ENCODE measurements around the gene UMOD. TPM values are rescaled to one million over a fixed set of nuclear protein-coding genes. Genes with fewer than 3 reads are reported as not detected.

UMOD gene
- total and polyA plus RNA-seq, 4 donors: not detected

DNA sequence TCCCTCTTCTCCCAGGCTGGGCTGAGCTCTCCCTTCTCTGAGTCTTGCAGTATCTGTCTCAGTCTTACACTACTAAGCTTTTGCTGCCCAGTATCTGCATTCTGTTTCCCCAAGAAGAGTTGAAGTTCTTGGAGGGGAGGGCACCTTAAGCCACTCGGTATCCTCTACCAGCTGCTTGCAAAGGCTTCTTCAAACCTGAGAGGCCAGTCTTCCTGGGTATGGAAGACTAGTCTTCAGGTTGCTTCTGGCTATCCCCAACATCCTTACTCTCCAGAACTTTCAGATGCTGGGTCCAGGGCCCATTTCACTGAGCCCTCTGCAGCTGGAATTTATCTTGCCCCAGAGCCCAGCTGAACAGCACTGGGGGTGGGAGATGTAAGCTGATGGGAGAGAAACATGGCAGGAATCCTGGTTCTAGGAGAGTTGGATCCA, 45.3 kb downstream of the UMOD start:
- no peaks in the 10 kb centered on the region for H3K4me1 ChIP-seq (ENCODE audit: control insufficient read depth in 1 of 2, insufficient read depth in 2 of 2, low read length in 2 of 2)
- DNase-seq (no peak), ATAC-seq (ENCODE audit: low FRiP score) (no peak)
- no peaks in the 10 kb centered on the region for H3K27me3 ChIP-seq (ENCODE audit: control insufficient read depth in 1 of 2, insufficient read depth in 2 of 2, low read length in 1 of 2)
- intact Hi-C loops (cut with DNase I): no loop called here
- no peaks in the 10 kb centered on the region for H3K36me3 ChIP-seq (ENCODE audit: control insufficient read depth in 1 of 2, insufficient read depth in 2 of 2, low read length in 1 of 2)
- H3K27ac ChIP-seq (ENCODE audit: low read depth in 1 of 2, low read length in 2 of 2): no peak overlapping the region
- 59 to 88% methylated on average over 1 of the region's 1 CpG for WGBS, 2 donors
- H3K9me3 ChIP-seq (ENCODE audit: control insufficient read depth, low read length): peaks cover 2% of the 10 kb centered on the region
- no peak overlapping the region for H3K4me3 ChIP-seq (ENCODE audit: low read length in 2 of 2)

DNA sequence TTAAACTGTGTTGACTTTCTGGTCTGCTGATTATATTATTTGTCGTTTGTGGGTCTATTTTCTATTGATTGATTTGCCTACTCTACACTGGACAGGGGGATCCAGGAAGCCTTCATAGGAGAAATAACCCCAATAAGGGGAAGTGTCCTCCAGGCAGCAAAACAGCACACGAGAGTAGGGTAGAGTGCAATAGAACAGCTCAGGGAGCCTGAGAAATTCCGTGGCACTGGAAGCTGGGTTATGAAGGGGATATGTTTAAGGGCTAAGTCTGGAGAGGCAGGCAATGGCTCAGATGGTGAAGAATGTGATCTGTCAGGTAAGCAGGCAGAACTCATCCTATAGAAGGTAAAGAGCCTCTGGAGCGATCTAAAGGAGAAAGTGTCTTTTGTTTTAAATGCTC, 46.1 kb downstream of the UMOD start:
- H3K9me3 ChIP-seq (ENCODE audit: control insufficient read depth, low read length): no peaks in the 10 kb centered on the region
- no peaks in the 10 kb centered on the region for H3K27me3 ChIP-seq (ENCODE audit: control insufficient read depth in 1 of 2, insufficient read depth in 2 of 2, low read length in 1 of 2)
- WGBS, 2 donors: 60 to 63% methylated on average over 4 of the region's 4 CpGs
- no peak overlapping the region for H3K27ac ChIP-seq (ENCODE audit: low read depth in 1 of 2, low read length in 2 of 2)
- intact Hi-C loops (cut with DNase I): no loop called here
- H3K4me1 ChIP-seq (ENCODE audit: control insufficient read depth in 1 of 2, insufficient read depth in 2 of 2, low read length in 2 of 2): no peaks in the 10 kb centered on the region
- ATAC-seq (ENCODE audit: low FRiP score) (no peak), DNase-seq (no peak)
- H3K36me3 ChIP-seq (ENCODE audit: control insufficient read depth in 1 of 2, insufficient read depth in 2 of 2, low read length in 1 of 2): no peaks in the 10 kb centered on the region
- H3K4me3 ChIP-seq (ENCODE audit: low read length in 2 of 2): no peak overlapping the region

DNA sequence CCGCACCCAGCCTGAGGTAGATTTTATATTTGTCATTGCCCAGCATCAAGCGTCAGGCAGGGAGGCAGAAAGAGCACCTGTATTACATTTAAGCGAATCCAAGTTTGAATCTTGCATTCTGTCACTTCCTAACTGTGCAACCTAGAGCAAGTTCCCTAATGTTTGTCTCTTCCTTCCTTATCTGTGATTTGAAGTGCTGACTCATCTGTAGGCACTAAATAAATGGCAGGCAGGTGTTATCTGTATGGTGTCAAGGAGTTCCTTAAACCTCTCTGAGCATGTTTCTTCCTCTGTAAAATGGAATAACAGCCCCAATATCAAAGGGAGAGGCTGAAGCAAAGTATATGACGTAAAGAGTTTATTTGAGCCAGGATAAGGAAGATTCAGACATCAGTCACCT, 49.5 kb downstream of the UMOD start:
- DNase-seq (no peak), ATAC-seq (ENCODE audit: low FRiP score) (no peak)
- H3K36me3 ChIP-seq (ENCODE audit: control insufficient read depth in 1 of 2, insufficient read depth in 2 of 2, low read length in 1 of 2): no peaks in the 10 kb centered on the region
- no peaks in the 10 kb centered on the region for H3K9me3 ChIP-seq (ENCODE audit: control insufficient read depth, low read length)
- H3K4me1 ChIP-seq (ENCODE audit: control insufficient read depth in 1 of 2, insufficient read depth in 2 of 2, low read length in 2 of 2): no peaks in the 10 kb centered on the region
- H3K4me3 ChIP-seq (ENCODE audit: low read length in 2 of 2): no peak overlapping the region
- H3K27ac ChIP-seq (ENCODE audit: low read depth in 1 of 2, low read length in 2 of 2): no peak overlapping the region
- 71 to 82% methylated on average over 4 of the region's 4 CpGs for WGBS, 2 donors
- intact Hi-C loops (cut with DNase I): no loop called here
- H3K27me3 ChIP-seq (ENCODE audit: control insufficient read depth in 1 of 2, insufficient read depth in 2 of 2, low read length in 1 of 2): no peaks in the 10 kb centered on the region

DNA sequence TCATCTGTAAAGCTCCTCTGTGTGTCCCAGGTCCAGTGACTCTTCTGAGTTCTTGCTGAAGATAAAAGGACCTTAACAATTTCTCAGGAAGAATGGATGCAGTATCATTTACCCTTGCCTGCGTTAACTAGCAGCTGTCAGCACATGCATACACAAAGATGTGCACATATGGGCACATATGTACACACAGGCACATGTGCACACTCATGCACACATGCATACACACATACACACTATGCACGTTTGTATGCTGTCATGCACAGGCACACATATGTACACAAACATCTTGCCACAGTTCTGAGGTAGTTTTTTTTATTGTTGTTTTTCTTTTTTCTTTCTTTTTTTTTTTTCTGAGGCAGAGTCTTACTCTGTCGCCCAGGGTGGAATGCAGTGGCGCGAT, 50.1 kb downstream of the UMOD start:
- WGBS, 2 donors: 65 to 68% methylated on average over 5 of the region's 5 CpGs
- DNase-seq: no peak
- intact Hi-C loops (cut with DNase I): no loop called here
- H3K4me1 ChIP-seq (ENCODE audit: control insufficient read depth in 1 of 2, insufficient read depth in 2 of 2, low read length in 2 of 2): no peaks in the 10 kb centered on the region
- H3K4me3 ChIP-seq (ENCODE audit: low read length in 2 of 2): no peak overlapping the region
- no peaks in the 10 kb centered on the region for H3K9me3 ChIP-seq (ENCODE audit: control insufficient read depth, low read length)
- ATAC-seq (ENCODE audit: low FRiP score): no peak
- no peaks in the 10 kb centered on the region for H3K36me3 ChIP-seq (ENCODE audit: control insufficient read depth in 1 of 2, insufficient read depth in 2 of 2, low read length in 1 of 2)
- no peak overlapping the region for H3K27ac ChIP-seq (ENCODE audit: low read depth in 1 of 2, low read length in 2 of 2)
- H3K27me3 ChIP-seq (ENCODE audit: control insufficient read depth in 1 of 2, insufficient read depth in 2 of 2, low read length in 1 of 2): no peaks in the 10 kb centered on the region

DNA sequence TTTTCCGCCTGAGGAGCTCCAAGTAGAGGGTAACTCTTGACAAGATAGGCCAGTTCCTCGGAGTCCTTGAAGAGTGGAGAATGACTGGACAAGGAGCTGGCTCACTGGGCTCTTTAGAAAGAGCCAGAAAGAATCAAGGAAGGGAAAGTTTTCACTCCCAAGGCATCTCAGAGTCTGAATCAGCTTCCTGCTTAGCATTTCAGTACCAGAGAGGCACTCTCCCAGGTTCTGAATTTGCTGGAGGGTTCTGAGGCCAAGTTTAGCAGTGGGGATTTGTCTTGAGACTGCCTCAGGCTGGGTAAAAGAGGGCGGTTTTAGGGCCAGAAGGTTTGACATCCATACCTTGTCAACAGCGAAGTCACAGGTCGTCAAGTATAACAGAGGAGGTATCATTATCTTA, 50.7 kb downstream of the UMOD start:
- DNase-seq (no peak), ATAC-seq (ENCODE audit: low FRiP score) (no peak)
- H3K27ac ChIP-seq (ENCODE audit: low read depth in 1 of 2, low read length in 2 of 2): no peak overlapping the region
- no peaks in the 10 kb centered on the region for H3K27me3 ChIP-seq (ENCODE audit: control insufficient read depth in 1 of 2, insufficient read depth in 2 of 2, low read length in 1 of 2)
- no peaks in the 10 kb centered on the region for H3K4me1 ChIP-seq (ENCODE audit: control insufficient read depth in 1 of 2, insufficient read depth in 2 of 2, low read length in 2 of 2)
- intact Hi-C loops (cut with DNase I): no loop called here
- H3K4me3 ChIP-seq (ENCODE audit: low read length in 2 of 2): no peak overlapping the region
- 61 to 64% methylated on average over 5 of the region's 5 CpGs for WGBS, 2 donors
- H3K9me3 ChIP-seq (ENCODE audit: control insufficient read depth, low read length): no peaks in the 10 kb centered on the region
- no peaks in the 10 kb centered on the region for H3K36me3 ChIP-seq (ENCODE audit: control insufficient read depth in 1 of 2, insufficient read depth in 2 of 2, low read length in 1 of 2)

DNA sequence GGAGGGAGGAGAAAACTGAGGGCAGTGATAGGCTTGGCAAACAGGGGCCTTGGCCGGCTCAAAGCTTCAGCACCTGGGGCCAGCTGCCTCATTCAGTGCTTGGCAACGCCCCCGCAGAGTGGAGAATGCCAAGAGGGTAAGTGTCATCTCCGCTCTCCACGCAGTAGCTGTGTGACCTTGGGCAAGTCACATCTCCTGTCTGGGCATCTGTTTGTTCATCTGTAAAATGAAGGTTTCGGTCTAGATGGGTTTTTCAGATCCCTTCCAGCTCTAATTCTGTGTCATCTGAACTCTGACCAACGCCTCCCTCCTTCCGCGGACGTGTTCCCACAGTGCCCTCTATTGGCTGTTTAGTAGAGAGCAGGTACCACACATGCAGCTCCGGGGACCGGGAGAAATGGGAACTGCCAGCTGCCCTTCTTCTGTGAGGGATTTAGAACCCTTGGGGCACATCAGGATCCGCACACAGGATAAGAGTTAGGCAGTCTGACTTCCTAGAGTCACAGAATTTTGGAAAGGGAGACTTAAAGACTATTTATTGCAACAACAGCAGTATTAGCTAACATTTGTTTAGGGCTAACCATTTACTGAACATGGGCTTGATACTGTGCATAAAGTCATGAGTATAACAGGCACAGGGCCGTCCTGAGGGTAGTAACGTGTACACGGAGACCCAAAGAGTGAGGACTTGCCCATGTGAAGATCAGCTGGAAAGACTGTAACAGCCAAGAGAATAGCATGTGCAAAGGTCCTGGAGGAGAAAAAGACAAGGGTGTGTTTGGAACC, 52.0 kb downstream of the UMOD start:
- Histone ChIP-seq H3K4me3 (ENCODE audit: low read length in 2 of 2) (no peak overlapping the region), H3K27ac (ENCODE audit: low read depth in 1 of 2, low read length in 2 of 2) (no peak overlapping the region), H3K9me3 (ENCODE audit: control insufficient read depth, low read length) (no peaks in the 10 kb centered on the region), H3K36me3 (ENCODE audit: control insufficient read depth in 1 of 2, insufficient read depth in 2 of 2, low read length in 1 of 2) (no peaks in the 10 kb centered on the region), H3K4me1 (ENCODE audit: control insufficient read depth in 1 of 2, insufficient read depth in 2 of 2, low read length in 2 of 2) (no peaks in the 10 kb centered on the region), H3K27me3 (ENCODE audit: control insufficient read depth in 1 of 2, insufficient read depth in 2 of 2, low read length in 1 of 2) (no peaks in the 10 kb centered on the region)
- intact Hi-C loops (cut with DNase I): no loop called here
- WGBS, 2 donors: 22 to 24% methylated on average over 16 of the region's 16 CpGs
- DNase-seq (no peak), ATAC-seq (ENCODE audit: low FRiP score) (no peak)

DNA sequence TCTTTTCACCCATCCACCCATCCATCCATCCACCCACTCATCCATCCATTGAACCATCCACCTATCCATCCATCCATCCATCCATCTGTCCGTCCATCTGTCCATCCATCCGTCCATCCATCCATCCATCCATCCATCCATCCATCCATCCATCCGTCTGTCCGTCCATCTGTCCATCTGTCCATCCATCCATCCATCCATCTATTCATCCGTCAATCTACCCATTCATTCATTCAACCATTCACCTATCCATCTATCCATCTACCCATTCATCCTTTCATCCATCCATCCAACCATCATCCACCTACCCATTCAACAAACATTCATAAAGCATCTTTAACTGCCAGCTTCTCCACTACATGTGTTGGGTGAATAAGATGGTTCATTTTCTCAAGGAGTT, 54.1 kb downstream of the UMOD start:
- DNase-seq (no peak), ATAC-seq (ENCODE audit: low FRiP score) (no peak)
- 59 to 69% methylated on average over 5 of the region's 5 CpGs for WGBS, 2 donors
- Histone ChIP-seq H3K4me3 (ENCODE audit: low read length in 2 of 2) (no peak overlapping the region), H3K27ac (ENCODE audit: low read depth in 1 of 2, low read length in 2 of 2) (no peak overlapping the region), H3K4me1 (ENCODE audit: control insufficient read depth in 1 of 2, insufficient read depth in 2 of 2, low read length in 2 of 2) (no peaks in the 10 kb centered on the region), H3K9me3 (ENCODE audit: control insufficient read depth, low read length) (no peaks in the 10 kb centered on the region), H3K27me3 (ENCODE audit: control insufficient read depth in 1 of 2, insufficient read depth in 2 of 2, low read length in 1 of 2) (no peaks in the 10 kb centered on the region), H3K36me3 (ENCODE audit: control insufficient read depth in 1 of 2, insufficient read depth in 2 of 2, low read length in 1 of 2) (no peaks in the 10 kb centered on the region)
- intact Hi-C loops (cut with DNase I): no loop called here

DNA sequence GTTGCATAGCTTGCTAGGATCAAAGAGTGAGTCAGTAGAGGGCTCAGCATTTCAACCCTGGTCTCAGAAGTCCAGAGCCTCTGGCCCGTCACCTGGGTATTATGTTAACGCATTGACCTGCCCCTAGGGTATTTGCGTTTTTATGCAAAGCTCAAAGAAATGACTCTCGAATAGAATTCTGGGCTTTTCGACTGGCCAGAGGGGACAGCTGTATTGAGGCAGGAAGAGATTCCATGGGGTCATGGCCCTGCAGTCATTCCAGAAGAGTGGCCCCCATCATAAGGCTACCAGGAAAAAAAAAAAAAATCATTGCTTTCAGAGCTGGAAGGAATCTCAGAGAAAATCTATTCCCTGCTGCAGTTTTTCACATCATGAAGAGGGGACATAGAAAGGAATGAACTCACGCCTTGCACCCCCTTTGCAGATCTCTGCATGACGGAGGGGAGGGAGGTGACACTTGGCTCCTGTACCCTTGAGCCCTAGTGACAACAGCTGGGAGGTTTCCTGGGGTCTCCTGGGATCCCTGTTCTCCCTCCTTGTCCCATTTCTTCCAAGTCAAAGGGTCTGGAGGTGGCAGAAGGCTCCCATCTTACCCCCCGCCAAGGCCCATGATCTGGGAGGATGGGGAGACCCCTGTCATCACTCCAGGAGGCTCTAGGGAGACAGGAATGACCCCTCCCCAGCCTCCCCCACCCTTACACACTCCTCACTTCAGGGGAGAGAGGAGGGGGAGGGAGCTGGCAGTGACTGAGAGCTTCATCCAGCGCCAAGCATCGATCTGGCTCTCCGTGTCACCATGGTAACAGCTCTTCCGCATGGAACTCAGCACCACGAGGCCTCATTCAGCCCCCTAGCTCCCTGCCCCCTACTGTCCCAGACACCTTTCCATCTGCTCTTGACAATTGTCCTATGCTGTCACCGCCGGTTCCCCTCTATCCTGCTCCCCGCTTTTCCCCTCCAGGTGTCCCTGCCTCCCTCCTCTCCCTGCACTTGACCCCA, 61.0 kb downstream of the UMOD start:
- intact Hi-C loops (cut with DNase I): no loop called here
- ATAC-seq (ENCODE audit: low FRiP score) (no peak), DNase-seq (no peak)
- no peaks in the 10 kb centered on the region for H3K36me3 ChIP-seq (ENCODE audit: control insufficient read depth in 1 of 2, insufficient read depth in 2 of 2, low read length in 1 of 2)
- peaks cover 0 to 1% of the 10 kb centered on the region in 2 donors for H3K27me3 ChIP-seq (ENCODE audit: control insufficient read depth in 1 of 2, insufficient read depth in 2 of 2, low read length in 1 of 2)
- H3K9me3 ChIP-seq (ENCODE audit: control insufficient read depth, low read length): peaks cover 1% of the 10 kb centered on the region
- H3K4me1 ChIP-seq (ENCODE audit: control insufficient read depth in 1 of 2, insufficient read depth in 2 of 2, low read length in 2 of 2): no peaks in the 10 kb centered on the region
- no peak overlapping the region for H3K4me3 ChIP-seq (ENCODE audit: low read length in 2 of 2)
- no peak overlapping the region for H3K27ac ChIP-seq (ENCODE audit: low read depth in 1 of 2, low read length in 2 of 2)
- WGBS, 2 donors: 25 to 26% methylated on average over 16 of the region's 16 CpGs
